WI38 (cell line): Measurements from ENCODE around the gene NOS1.
"Not testable (repeated sequence)": the region's sequence is repeated elsewhere in the genome, so short reads cannot be mapped to it uniquely, and the experiment has no call there.

Experiments used
- H3K4me3 ChIP-seq: 2 replicates; pipeline ENCODE4 v1.5.1; 2011; ENCODE audit warnings: low read depth, mild to moderate bottlenecking, control low read depth, low read length
- CTCF ChIP-seq: IDR thresholded peaks from 2 replicates; pipeline ENCODE4 v1.5.1; 2012; ENCODE audit warnings: low read depth, mild to moderate bottlenecking, control low read depth, low read length

The NOS1 gene

GRCh38 chr12:117400912-117401311 lies 39.5 kb upstream of the NOS1 start:
- H3K4me3 ChIP-seq, result no peak overlapping the region
- TF ChIP-seq CTCF, result no peak

- H3K4me3 ChIP-seq, result not testable (repeated sequence)
Measured at GRCh38 chr12:117398482-117398881, 37.1 kb upstream of the NOS1 start.

- TF ChIP-seq CTCF, result no peak
Measured at GRCh38 chr12:117395766-117396165, 34.3 kb upstream of the NOS1 start.

GRCh38 chr12:117394491-117394890 lies 33.1 kb upstream of the NOS1 start:
- no peak for TF ChIP-seq CTCF
- no peak overlapping the region for H3K4me3 ChIP-seq

More at GRCh38 chr12:117395766-117396165, 34.3 kb upstream of the NOS1 start:
- no peak overlapping the region for H3K4me3 ChIP-seq

- H3K4me3 ChIP-seq, result no peak overlapping the region
- no peak for TF ChIP-seq CTCF
Measured at GRCh38 chr12:117393656-117394055, 32.2 kb upstream of the NOS1 start.

GRCh38 chr12:117390866-117391265 lies 29.4 kb upstream of the NOS1 start:
- TF ChIP-seq CTCF, result no peak
- no peak overlapping the region for H3K4me3 ChIP-seq

GRCh38 chr12:117388951-117389446 lies 27.6 kb upstream of the NOS1 start:
- TF ChIP-seq CTCF, result no peak
- H3K4me3 ChIP-seq, result no peak overlapping the region

- H3K4me3 ChIP-seq, result no peak overlapping the region
- no peak for TF ChIP-seq CTCF
Measured at GRCh38 chr12:117387832-117388231, 26.4 kb upstream of the NOS1 start.
